ENCODE results near the gene CCNY.

- TF ChIP-seq CTCF (IDR thresholded peaks at IDR 0.05): no peak
- TF ChIP-seq SIN3A (IDR thresholded peaks at IDR 0.05; ENCODE audit: borderline replicate concordance, insufficient read depth, low read depth, low read length): no peak
- no peak for TF ChIP-seq POLR2AphosphoS5 (IDR thresholded peaks at IDR 0.05; ENCODE audit: low read depth, low read length)
These were observed 197.3 kb downstream of the CCNY start for GRCh38 chr10:35533565-35533964.

All from Panc1 (cell line).